HG03378 (cell line): ENCODE measurements around the gene DSE.
A peak's percentile ranks its signal among the peaks of the same experiment; 100 is the strongest.
"Not testable (repeated sequence)": the region's sequence is repeated elsewhere in the genome, so short reads cannot be mapped to it uniquely, and the experiment has no call there.

ENCODE experiments used
- ATAC-seq: cut with Tn5 transposase; IDR thresholded peaks from one replicate; pipeline ENCODE4 v1.9.1; 2021; ENCODE audit warnings: mild to moderate bottlenecking, moderate library complexity; ENCODE audit not compliant: unreplicated experiment

DSE gene

GRCh38 chr6:116370760-116371119, at the start of gene DSE:
DSE (plus strand) TSS chr6:116370947; CDS start chr6:116399251, 28,304 bp downstream.
- ATAC-seq, result peak; percentile 46

DNA sequence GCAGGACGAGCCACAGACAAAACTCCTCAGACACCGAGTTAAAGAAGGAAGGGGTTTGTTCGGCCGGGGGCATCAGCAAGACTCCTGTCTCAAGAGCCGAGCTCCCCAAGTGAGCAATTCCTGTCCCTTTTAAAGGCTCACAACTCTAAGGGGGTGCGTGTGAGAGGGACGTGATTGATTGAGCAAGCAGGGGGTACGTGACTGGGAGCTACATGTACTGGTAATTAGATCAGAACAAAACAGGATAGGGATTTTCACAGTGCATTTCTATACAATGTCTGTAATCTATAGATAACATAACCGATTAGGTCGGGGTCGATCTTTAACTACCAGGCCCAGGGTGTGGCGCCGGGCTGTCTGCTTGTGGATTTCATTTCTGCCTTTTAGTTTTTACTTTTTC, 48.8 kb upstream of the DSE start:
- not testable (repeated sequence) for ATAC-seq

GRCh38 chr6:116323863-116324262, 46.9 kb upstream of the DSE start:
- no peak for ATAC-seq

DNA sequence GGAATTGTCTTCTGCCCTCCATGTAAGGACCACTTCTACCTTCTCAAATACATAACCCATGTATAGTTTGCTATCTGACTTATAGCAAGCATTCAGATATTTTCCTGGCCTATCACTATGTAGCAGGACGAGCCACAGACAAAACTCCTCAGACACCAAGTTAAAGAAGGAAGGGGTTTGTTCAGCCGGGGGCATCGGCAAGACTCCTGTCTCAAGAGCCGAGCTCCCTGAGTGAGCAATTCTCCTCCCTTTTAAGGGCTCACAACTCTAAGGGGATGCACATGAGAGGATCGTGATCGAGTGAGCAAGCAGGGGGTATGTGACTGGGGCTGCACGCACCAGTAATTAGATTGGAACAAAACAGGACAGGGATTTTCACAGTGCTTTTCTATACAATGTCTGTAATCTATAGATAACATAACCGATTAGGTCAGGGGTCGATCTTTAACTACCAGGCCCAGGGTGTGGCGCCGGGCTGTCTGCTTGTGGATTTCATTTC, 45.1 kb upstream of the DSE start:
- not testable (repeated sequence) for ATAC-seq

DNA sequence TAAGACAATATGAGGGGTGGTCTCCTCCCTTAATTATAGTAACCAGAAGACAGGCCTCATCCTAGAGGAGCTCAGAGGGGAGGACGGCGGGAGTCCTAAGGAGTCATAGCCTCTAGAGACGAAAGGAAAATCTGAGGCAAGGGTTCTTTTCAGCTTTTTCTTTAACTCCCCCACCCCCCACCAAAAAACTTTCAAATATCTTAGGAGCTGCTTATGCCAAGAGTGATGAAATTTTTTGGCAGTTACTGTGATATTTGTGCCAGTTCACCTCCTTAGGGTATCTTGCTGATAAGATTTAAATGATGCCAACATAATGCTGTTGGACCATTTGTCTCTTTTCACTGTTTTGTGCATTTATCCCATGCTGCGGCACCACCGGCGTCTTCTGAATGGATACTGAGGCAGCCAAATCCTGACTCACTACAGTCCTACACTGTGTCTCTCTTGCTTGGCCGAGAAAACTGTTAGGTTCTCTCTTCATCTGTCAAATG, 44.5 kb upstream of the DSE start:
- ATAC-seq, result no peak

GRCh38 chr6:116326996-116327395, 43.8 kb upstream of the DSE start:
- ATAC-seq, result no peak

GRCh38 chr6:116327803-116328527, 42.8 kb upstream of the DSE start:
- no peak for ATAC-seq

DNA sequence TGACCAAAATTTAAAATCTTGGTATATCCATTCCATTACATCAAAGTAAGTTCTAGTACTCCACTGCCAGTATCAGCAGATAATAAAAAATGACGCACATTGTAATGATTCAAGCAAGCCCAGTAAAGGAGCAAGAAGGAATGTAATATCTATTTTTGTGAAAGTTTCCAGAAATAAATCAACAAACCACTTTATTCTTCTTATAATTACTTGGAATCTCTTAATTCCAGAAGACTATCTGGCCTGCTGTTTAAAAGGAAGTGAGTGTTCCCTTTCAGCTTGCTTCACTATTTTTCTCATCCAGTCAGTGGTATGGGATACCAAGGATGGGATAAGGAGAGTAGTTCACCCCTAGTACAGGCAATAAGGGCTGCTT, 42.2 kb upstream of the DSE start:
- no peak for ATAC-seq

GRCh38 chr6:116329156-116329555, 41.6 kb upstream of the DSE start:
- no peak for ATAC-seq

GRCh38 chr6:116330511-116330910, 40.2 kb upstream of the DSE start:
- ATAC-seq, result no peak

DNA sequence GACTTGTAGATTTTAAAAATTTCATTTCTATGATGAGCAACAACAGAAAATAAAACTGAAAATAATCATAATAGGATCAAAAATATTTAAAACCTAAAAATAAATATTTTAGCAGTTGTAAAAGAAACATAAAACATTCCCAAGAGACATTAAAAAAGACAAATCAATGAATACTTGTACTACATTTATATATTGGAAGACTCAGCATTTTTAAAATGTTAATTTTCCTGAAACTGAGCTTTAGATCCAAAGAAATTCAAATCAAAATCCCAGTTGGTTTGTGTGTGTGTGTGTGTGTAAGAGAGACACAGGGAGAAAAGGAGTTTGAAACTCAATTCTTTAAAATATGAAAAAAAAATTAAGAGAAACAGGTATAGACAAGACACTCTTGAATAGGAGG, 38.7 kb upstream of the DSE start:
- ATAC-seq, result no peak

DNA sequence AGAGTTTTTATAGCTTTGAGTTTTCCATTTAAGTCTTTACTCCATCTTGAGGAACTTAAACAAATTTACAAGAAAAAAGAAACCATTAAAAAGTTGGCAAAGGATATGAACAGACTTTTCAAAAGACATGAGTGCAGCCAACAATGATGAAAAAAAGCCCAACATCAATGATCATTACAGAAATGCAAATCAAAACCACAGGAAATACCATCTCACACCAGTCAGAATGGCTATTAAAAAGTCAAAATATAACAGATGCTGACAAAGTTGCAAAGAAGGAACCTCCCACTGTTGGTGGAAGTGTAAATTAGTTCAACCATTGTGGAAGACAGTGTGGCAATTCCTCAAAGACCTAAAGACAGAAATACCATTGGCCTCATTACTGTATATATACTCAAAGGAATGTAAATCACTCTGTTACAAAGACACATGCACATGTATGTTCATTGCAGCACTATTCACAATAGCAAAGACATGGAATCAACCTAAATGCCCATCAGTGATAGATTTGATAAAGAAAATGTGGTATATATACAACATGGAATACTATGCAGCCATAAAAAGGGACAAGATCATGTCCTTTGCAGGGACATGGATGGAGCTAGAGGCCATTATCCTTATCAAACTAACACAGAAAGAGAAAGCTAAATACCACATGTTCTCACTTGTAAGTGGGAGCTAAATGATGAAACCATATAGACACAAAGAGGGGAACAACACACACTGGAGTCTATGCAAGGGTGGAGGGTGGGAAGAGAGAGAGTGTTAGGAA, 35.9 kb upstream of the DSE start:
- not testable (repeated sequence) for ATAC-seq

DNA sequence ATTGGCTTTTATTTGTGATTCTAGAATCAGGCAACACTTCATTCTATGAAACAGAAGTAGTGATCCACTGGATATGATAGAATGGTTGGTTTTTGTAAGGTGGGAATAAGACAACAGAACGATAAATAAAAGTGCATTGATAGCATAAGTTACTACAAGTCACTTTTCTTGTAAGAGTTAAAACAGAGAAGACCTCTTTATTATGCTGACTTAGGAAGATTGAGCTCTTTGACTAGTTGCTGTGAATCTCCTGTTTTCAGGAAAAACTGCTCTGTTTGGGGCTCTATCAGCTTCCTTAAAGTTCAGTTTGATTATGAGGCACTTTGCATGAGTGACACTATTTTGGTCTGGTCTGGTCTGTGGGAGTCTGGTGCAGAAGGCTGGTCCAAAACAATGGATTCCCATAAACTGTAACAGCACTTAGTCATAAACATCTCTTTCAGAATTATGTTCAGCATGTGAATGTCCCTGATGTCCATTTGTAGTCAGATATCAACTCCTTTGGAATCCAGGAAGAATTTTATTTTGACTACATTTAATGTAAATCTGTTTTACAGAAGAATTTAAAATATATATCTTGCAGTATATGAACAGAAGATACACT, 35.0 kb upstream of the DSE start:
- ATAC-seq, result no peak

GRCh38 chr6:116338943-116339342, 31.8 kb upstream of the DSE start:
- no peak for ATAC-seq

DNA sequence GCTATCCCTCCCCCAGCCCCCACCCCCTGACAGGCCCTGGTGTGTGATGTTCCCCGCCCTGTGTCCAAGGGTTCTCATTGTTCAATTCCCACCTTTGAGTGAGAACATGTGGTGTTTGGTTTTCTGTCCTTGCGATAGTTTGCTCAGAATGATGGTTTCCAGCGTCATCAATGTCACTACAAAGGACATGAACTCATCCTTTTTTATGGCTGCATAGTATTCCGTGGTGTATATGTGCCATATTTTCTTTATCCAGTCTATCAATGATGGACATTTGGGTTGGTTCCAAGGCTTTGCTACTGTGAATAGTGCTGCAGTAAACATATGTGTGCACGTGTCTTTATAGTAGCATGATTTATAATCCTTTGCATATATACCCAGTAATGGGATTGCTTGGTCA, 30.1 kb upstream of the DSE start:
- not testable (repeated sequence) for ATAC-seq

DNA sequence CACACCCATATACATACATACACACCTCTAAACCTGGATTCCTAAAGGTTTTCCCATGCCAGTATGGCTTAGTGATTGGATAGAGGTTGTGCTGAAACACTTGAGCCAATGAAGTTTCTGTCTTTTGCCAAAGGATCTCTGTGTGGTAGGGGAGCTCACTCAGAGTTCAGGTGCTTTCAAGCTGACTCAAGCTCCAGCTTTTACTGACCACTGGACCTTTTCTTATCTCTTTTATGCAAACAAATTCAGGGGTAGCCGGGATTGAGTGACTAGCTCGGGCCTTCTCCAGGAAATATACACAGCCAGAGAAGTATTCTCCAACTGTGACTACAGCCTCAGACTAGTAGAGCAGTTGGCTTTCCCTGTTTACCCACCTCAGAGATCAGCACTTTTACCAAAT, 21.5 kb upstream of the DSE start:
- ATAC-seq, result no peak

DNA sequence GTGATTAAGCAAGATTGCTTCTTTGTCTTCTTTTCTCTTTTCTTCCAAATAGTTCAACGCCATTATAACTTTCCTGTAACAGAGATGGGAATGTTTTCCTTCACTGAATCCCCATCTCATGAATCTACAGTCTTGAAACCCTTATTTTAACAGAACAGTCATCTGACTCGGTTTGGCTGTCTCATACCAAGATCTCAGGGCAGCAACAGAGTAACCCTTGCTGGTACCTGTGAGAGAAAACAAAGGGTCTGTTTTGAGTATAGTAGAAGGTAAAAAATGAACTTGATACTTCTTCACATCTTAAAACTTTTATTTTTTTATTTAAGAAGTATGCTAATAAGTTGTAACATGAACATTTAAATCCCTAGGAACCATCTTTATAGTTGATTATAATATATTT, 19.6 kb upstream of the DSE start:
- ATAC-seq, result no peak

GRCh38 chr6:116352515-116353471, 18.0 kb upstream of the DSE start:
- peak; percentile 82 for ATAC-seq

DNA sequence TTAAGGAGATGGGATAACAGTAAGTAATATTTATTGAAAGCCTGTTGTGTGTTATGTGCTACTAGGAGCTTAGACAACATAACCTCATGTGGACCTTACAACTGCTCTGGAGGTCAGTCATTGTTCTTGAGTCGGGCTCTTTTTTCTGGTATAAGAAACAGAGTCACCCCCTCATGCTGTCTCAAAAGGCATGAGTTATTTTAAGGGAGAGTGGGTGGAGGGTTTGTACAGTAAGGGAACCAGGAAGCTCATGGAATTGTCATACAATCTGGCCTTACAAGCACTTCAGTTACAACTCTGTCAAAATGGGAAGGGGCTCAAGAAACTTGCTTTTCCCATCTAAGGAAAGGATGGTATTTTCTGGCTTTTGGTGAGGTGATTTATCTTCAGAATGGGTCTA, 16.5 kb upstream of the DSE start:
- no peak for ATAC-seq

GRCh38 chr6:116355796-116356195, 15.0 kb upstream of the DSE start:
- no peak for ATAC-seq

GRCh38 chr6:116359131-116359530, 11.6 kb upstream of the DSE start:
- ATAC-seq, result no peak
